Sigmoid colon (tissue), 7 donors: ENCODE data around the gene TSPO2. TPM values are rescaled to one million over a fixed set of nuclear protein-coding genes. Genes with fewer than 3 reads are reported as not detected.

Source experiments
- DNase-seq: peaks from one replicate; pipeline ENCODE4 v3.0.0-alpha.2; 2019
- H3K27ac ChIP-seq, 4 donors: fragments of 200-600 bp; sonication (generic); one replicate each; pipeline ENCODE4 v1.5.1; 2016 to 2019; ENCODE audit warnings: mild to moderate bottlenecking in 1 of 4
- H3K27me3 ChIP-seq, 3 donors: fragments of 200-600 bp; sonication (generic); one replicate each; pipeline ENCODE4 v1.5.1; 2019; ENCODE audit warnings: mild to moderate bottlenecking in 1 of 3
- H3K36me3 ChIP-seq, 4 donors: fragments of 200-600 bp; sonication (generic); one replicate each; pipeline ENCODE4 v1.5.1; 2016 to 2019
- H3K4me1 ChIP-seq, 4 donors: fragments of 200-600 bp; sonication (generic); one replicate each; pipeline ENCODE4 v1.5.1; 2017 to 2019
- H3K4me3 ChIP-seq, 4 donors: fragments of 200-600 bp; sonication (generic); one replicate each; pipeline ENCODE4 v1.5.1; 2017 to 2019; ENCODE audit warnings: mild to moderate bottlenecking in 2 of 4, moderate library complexity in 1 of 4
- H3K9me3 ChIP-seq, 4 donors: fragments of 200-600 bp in 3 of 4; sonication (generic) in 3 of 4; one replicate each; pipeline versions ENCODE4 v1.5.1 to v1.6.1; 2013 to 2019
- CTCF ChIP-seq, 4 experiments: fragments of 450-650 bp in 3 of 4; fragments of 200-600 bp in 1 of 4; IDR thresholded peaks; one replicate each; pipeline ENCODE4 v1.5.1; 2016 to 2019; ENCODE audit warnings: antibody characterized with exemption in 4 of 4, mild to moderate bottlenecking in 3 of 4, moderate library complexity in 2 of 4
- EP300 ChIP-seq, 4 donors: sonication (generic); formaldehyde crosslinking; IDR thresholded peaks; one replicate each; pipeline ENCODE4 v1.6.1; 2017; ENCODE audit warnings: antibody characterized with exemption in 4 of 4
- POLR2A ChIP-seq, 2 donors: fragments of 450-650 bp; IDR thresholded peaks; one replicate each; pipeline ENCODE4 v1.6.1; 2016; ENCODE audit warnings: antibody characterized with exemption in 2 of 2, mild to moderate bottlenecking in 2 of 2, moderate library complexity in 2 of 2
- POLR2AphosphoS5 ChIP-seq, 4 donors: sonication (generic); formaldehyde crosslinking; IDR thresholded peaks; one replicate each; pipeline ENCODE4 v1.6.1; 2017; ENCODE audit warnings: antibody characterized with exemption in 4 of 4
- WGBS, 2 donors: extraction: QIAGEN DNeasy Blood & Tissue Kit; methylation state at CpG; one replicate each; pipeline ENCODE4 v1.1.7; 2013; 5-methylcytosine and 5-hydroxymethylcytosine counted together
- intact Hi-C: fragments of 100-400 bp; cut with DNase I; formaldehyde crosslinking; loops from one replicate; pipeline ENCODE4 v1.15.1; 2023
- polyA plus RNA-seq, 3 donors: library from polyadenylated mRNA; stranded (reverse); fragments of 200-250 nt; gene quantifications; one replicate each; pipeline ENCODE4 v1.2.3, GENCODE V29; 2013
- total RNA-seq, 4 donors: library from RNA; depleted of rRNA; stranded (reverse); fragments of >200 nt; gene quantifications; one replicate each; pipeline ENCODE4 v1.1.0, GENCODE V29; 2016
- donor health status: healthy with polysubstance abuse.
- donor health status: Bipolar disorder and iron deficiency.
- donor health status: healthy.

Gene TSPO2
- total and polyA plus RNA-seq, 7 donors: 0.48 TPM; not detected in 6

GRCh38 chr6:41090841-41091761 is 48.8 kb downstream of the TSPO2 start:
- H3K36me3 ChIP-seq: peaks cover 22 to 92% (median 38%) of the 10 kb centered on the region in 4 donors

GRCh38 chr6:41092421-41093140 is 50.3 kb downstream of the TSPO2 start:
- H3K9me3 ChIP-seq: no peaks in the 10 kb centered on the region
- H3K27me3 ChIP-seq: no peaks in the 10 kb centered on the region
- intact Hi-C loops: no loop called here
- no peak overlapping the region for H3K27ac ChIP-seq
- DNase-seq: no peak
- H3K4me1 ChIP-seq: no peaks in the 10 kb centered on the region
- 94 to 96% methylated on average over 4 of the region's 4 CpGs for WGBS, 2 donors
- TF ChIP-seq EP300 (IDR thresholded peaks at IDR 0.05): no peak
- TF ChIP-seq CTCF (IDR thresholded peaks at IDR 0.05): peak in 1 of 4 experiments; percentile 13
- H3K36me3 ChIP-seq: peaks cover 23 to 95% (median 45%) of the 10 kb centered on the region in 4 donors
- H3K4me3 ChIP-seq: no peak overlapping the region

More at GRCh38 chr6:41090841-41091761, 48.8 kb downstream of the TSPO2 start:
- intact Hi-C loops: no loop called here
- DNase-seq: no peak
- no peak overlapping the region for H3K4me3 ChIP-seq
- no peaks in the 10 kb centered on the region for H3K4me1 ChIP-seq
- H3K9me3 ChIP-seq: no peaks in the 10 kb centered on the region
- 38 to 45% methylated on average over 1 of the region's 1 CpG for WGBS, 2 donors
- H3K27ac ChIP-seq: no peak overlapping the region
- H3K27me3 ChIP-seq: no peaks in the 10 kb centered on the region
- TF ChIP-seq POLR2AphosphoS5 (IDR thresholded peaks at IDR 0.05) (no peak), CTCF (IDR thresholded peaks at IDR 0.05) (no peak), EP300 (IDR thresholded peaks at IDR 0.05) (no peak), POLR2A (IDR thresholded peaks at IDR 0.05) (no peak)

- Histone ChIP-seq H3K36me3 (peaks cover 31 to 98% (median 47%) of the 10 kb centered on the region in 4 donors), H3K4me3 (no peak overlapping the region), H3K4me1 (no peaks in the 10 kb centered on the region), H3K27ac (no peak overlapping the region), H3K27me3 (no peaks in the 10 kb centered on the region), H3K9me3 (no peaks in the 10 kb centered on the region)
- intact Hi-C loops: no loop called here
- WGBS, 2 donors: 93 to 95% methylated on average over 6 of the region's 6 CpGs
- TF ChIP-seq POLR2A (IDR thresholded peaks at IDR 0.05) (no peak), EP300 (IDR thresholded peaks at IDR 0.05) (no peak), POLR2AphosphoS5 (IDR thresholded peaks at IDR 0.05) (no peak), CTCF (IDR thresholded peaks at IDR 0.05) (no peak)
- DNase-seq: no peak
Observed at GRCh38 chr6:41093729-41094128, 51.5 kb downstream of the TSPO2 start.

Other genes starting within 250 kb of the TSPO2 start
- 1 to 10 TPM in 2 of 4 donors, under 1 TPM in 2; 0.36 to 1.8 (median 0.82) TPM for gene UNC5CL, start 3.2 kb upstream of the TSPO2 start, total RNA-seq
- 1 to 10 TPM in 2 of 3 donors, under 1 TPM in 1; 0.46 to 6.0 (median 1.2) TPM for gene UNC5CL, start 3.2 kb upstream of the TSPO2 start, polyA plus RNA-seq
- 1 to 10 TPM in 1 of 4 donors, under 1 TPM in 3; 0.66 to 1.1 (median 0.70) TPM for gene APOBEC2, start 10.7 kb downstream of the TSPO2 start, total RNA-seq
- gene APOBEC2, start 10.7 kb downstream of the TSPO2 start, polyA plus RNA-seq: under 1 TPM in 1 of 3 donors, not detected in 2; 0.20 TPM
- 10 to 100 TPM; 14.0 to 26.0 (median 17.0) TPM for gene OARD1, start 29.9 kb downstream of the TSPO2 start, total RNA-seq
- gene OARD1, start 29.9 kb downstream of the TSPO2 start, polyA plus RNA-seq: 10 to 100 TPM; 37.8 to 54.8 (median 53.5) TPM
- 10 to 100 TPM in 3 of 4 donors, 1 to 10 TPM in 1; 7.6 to 12.1 (median 10.9) TPM for gene NFYA, start 30.5 kb downstream of the TSPO2 start, total RNA-seq
- gene NFYA, start 30.5 kb downstream of the TSPO2 start, polyA plus RNA-seq: 10 to 100 TPM in 1 of 3 donors, 1 to 10 TPM in 2; 7.4 to 12.8 (median 7.8) TPM
- 1 to 10 TPM in 1 of 4 donors, not detected in 3; 3.3 TPM for gene TREML1, start 111.9 kb downstream of the TSPO2 start, total RNA-seq
- under 1 TPM in 1 of 3 donors, not detected in 2; 0.48 TPM for gene TREML1, start 111.9 kb downstream of the TSPO2 start, polyA plus RNA-seq
- 1 to 10 TPM in 3 of 4 donors, not detected in 1; 1.6 to 3.6 (median 3.3) TPM for gene TREM2, start 120.6 kb downstream of the TSPO2 start, total RNA-seq
- gene TREM2, start 120.6 kb downstream of the TSPO2 start, polyA plus RNA-seq: 1 to 10 TPM in 2 of 3 donors, under 1 TPM in 1; 0.83 to 7.4 (median 4.2) TPM
- gene TREML2, start 158.7 kb downstream of the TSPO2 start, total RNA-seq: not detected
- 1 to 10 TPM in 1 of 3 donors, not detected in 2; 3.7 TPM for gene TREML2, start 158.7 kb downstream of the TSPO2 start, polyA plus RNA-seq
- not detected for gene TREML4, start 185.9 kb downstream of the TSPO2 start, total RNA-seq
- under 1 TPM in 1 of 3 donors, not detected in 2; 0.22 TPM for gene TREML4, start 185.9 kb downstream of the TSPO2 start, polyA plus RNA-seq
- 1 to 10 TPM in 3 of 4 donors, under 1 TPM in 1; 0.36 to 3.5 (median 2.0) TPM for gene TREM1, start 244.2 kb downstream of the TSPO2 start, total RNA-seq
- gene TREM1, start 244.2 kb downstream of the TSPO2 start, polyA plus RNA-seq: 1 to 10 TPM in 2 of 3 donors, under 1 TPM in 1; 0.74 to 6.0 (median 1.8) TPM